Ovary (tissue), 3 donors: ENCODE data around the gene ZNF860.

ENCODE experiments used
- CTCF ChIP-seq, 3 donors: fragments of 450-650 bp in 2 of 3; fragments of 200-600 bp in 1 of 3; IDR thresholded peaks; one replicate each; pipeline versions ENCODE4 v1.5.1 to v1.8.0; 2016 to 2022; ENCODE audit warnings: antibody characterized with exemption in 3 of 3, mild to moderate bottlenecking in 1 of 3
- EP300 ChIP-seq: sonication (generic); formaldehyde crosslinking; IDR thresholded peaks from one replicate; pipeline ENCODE4 v1.6.1; 2017; ENCODE audit warnings: antibody characterized with exemption
- donor health status: DM: no; HTN: no; CAD: no.

- no peak for TF ChIP-seq CTCF (IDR thresholded peaks at IDR 0.05)
- TF ChIP-seq EP300 = no peak
Observed at GRCh38 chr3:31985831-31986230, 4.3 kb downstream of the ZNF860 start.
